ENCODE results near the gene NRK. TPM values are rescaled to one million over a fixed set of nuclear protein-coding genes. Genes with fewer than 3 reads are reported as not detected.

Gene NRK
- total and polyA plus RNA-seq, 9 of the 15 experiments (the other 6 are each of a cell fraction or from before 2014, with no cell fraction given): 0.07 TPM; not detected in 8

- POLR2A ChIA-PET: no interaction called here
- WGBS (ENCODE audit: insufficient coverage, low coverage, missing lambda C conversion rate): 0% methylated on average over 3 of the region's 3 CpGs
- no peak for TF ChIP-seq MYNN (IDR thresholded peaks at IDR 0.05)
- no peak for TF ChIP-seq MYNN (CRISPR knock-in tag; IDR thresholded peaks at IDR 0.05)
- TF ChIP-seq MYC (IDR thresholded peaks at IDR 0.05; ENCODE audit: low read depth, low read length): no peak
- no peak for TF ChIP-seq MYC (CRISPR knock-in tag; IDR thresholded peaks at IDR 0.05; ENCODE audit: borderline replicate concordance, low read depth)
- TF ChIP-seq PCBP1 (IDR thresholded peaks at IDR 0.05; ENCODE audit: low read depth, low read length, poor library complexity, severe bottlenecking): no peak
- TF ChIP-seq, protein P1, sequence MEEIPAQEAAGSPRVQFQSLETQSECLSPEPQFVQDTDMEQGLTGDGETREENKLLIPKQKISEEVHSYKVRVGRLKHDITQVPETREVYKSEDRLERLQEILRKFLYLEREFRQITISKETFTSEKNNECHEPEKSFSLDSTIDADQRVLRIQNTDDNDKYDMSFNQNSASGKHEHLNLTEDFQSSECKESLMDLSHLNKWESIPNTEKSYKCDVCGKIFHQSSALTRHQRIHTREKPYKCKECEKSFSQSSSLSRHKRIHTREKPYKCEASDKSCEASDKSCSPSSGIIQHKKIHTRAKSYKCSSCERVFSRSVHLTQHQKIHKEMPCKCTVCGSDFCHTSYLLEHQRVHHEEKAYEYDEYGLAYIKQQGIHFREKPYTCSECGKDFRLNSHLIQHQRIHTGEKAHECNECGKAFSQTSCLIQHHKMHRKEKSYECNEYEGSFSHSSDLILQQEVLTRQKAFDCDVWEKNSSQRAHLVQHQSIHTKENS (CRISPR knock-in tag; IDR thresholded peaks at IDR 0.05): no peak
- no peak for TF ChIP-seq ZBTB1 (CRISPR knock-in tag; IDR thresholded peaks at IDR 0.05; ENCODE audit: borderline replicate concordance, low read depth)
- TF ChIP-seq VEZF1 (CRISPR knock-in tag; IDR thresholded peaks at IDR 0.05): no peak
- TF ChIP-seq LARP7 (IDR thresholded peaks at IDR 0.05): no peak
- no peak for TF ChIP-seq KAT8 (IDR thresholded peaks at IDR 0.05; ENCODE audit: low read depth)
- TF ChIP-seq ZNF589 (CRISPR knock-in tag; IDR thresholded peaks at IDR 0.05; ENCODE audit: low read depth): no peak
- no peak for TF ChIP-seq CEBPG (CRISPR knock-in tag; IDR thresholded peaks at IDR 0.05)
- TF ChIP-seq CEBPG (tag; conservative IDR thresholded peaks at IDR 0.05 in 1 of 2, IDR thresholded peaks at IDR 0.05 in 1 of 2): no peak
- TF ChIP-seq RFX7 (CRISPR knock-in tag; IDR thresholded peaks at IDR 0.05): no peak
- TF ChIP-seq MCM5 (IDR thresholded peaks at IDR 0.05; ENCODE audit: low read depth): no peak
- no peak for TF ChIP-seq FOXK2 (conservative IDR thresholded peaks at IDR 0.05 in 1 of 2, IDR thresholded peaks at IDR 0.05 in 1 of 2; ENCODE audit: low read depth in 2 of 2)
- no peak for TF ChIP-seq ILF3 (IDR thresholded peaks at IDR 0.05; ENCODE audit: borderline replicate concordance)
- no peak for TF ChIP-seq SMARCA4 (IDR thresholded peaks at IDR 0.05)
- no peak for TF ChIP-seq MTA1 (IDR thresholded peaks at IDR 0.05; ENCODE audit: borderline replicate concordance)
- TF ChIP-seq ARID1B (IDR thresholded peaks at IDR 0.05): no peak
- TF ChIP-seq MXI1 (IDR thresholded peaks at IDR 0.05; ENCODE audit: low read depth, low read length): no peak
Measured at GRCh38 chrX:105870445-105870844, 48.1 kb downstream of the NRK start.

More at GRCh38 chrX:105870445-105870844, 48.1 kb downstream of the NRK start:
- H4K20me1 ChIP-seq (replicated peaks; ENCODE audit: control insufficient read depth, insufficient read depth, low read length): no peaks in the 10 kb centered on the region
- ATAC-seq (no peak), DNase-seq (ENCODE audit: extremely low read depth in 1 of 4, low spot score in 3 of 4) (no peak), FAIRE-seq (no peak)
- H3K27ac ChIP-seq (ENCODE audit: extremely low read depth, low read depth, low read length): no peak overlapping the region
- no peaks in the 10 kb centered on the region for H3K79me2 ChIP-seq (ENCODE audit: control insufficient read depth, insufficient read depth, low read length)
- H3K9me1 ChIP-seq (ENCODE audit: control insufficient read depth, insufficient read depth, low read length): no peaks in the 10 kb centered on the region
- in situ Hi-C loops (cut with MboI): no loop called here
- no peak overlapping the region for H2AFZ ChIP-seq (ENCODE audit: low read depth, low read length)
- intact Hi-C loops (cut with micrococcal nuclease): no loop called here
- no peaks in the 10 kb centered on the region for H3K27me3 ChIP-seq (ENCODE audit: control insufficient read depth in 2 of 2, insufficient read depth in 2 of 2, low read length in 2 of 2)
- H3K9ac ChIP-seq (ENCODE audit: insufficient read depth in 1 of 2, low read depth in 2 of 2, low read length in 2 of 2): no peak overlapping the region
- H3K4me2 ChIP-seq (ENCODE audit: insufficient read depth, low read length): no peak overlapping the region
- H3K4me1 ChIP-seq (replicated peaks in 1 of 2; ENCODE audit: control insufficient read depth in 2 of 2, insufficient read depth in 2 of 2, low read length in 2 of 2): no peaks in the 10 kb centered on the region
- no peaks in the 10 kb centered on the region for H3K36me3 ChIP-seq (ENCODE audit: control insufficient read depth, insufficient read depth, low read length)
- CTCF ChIA-PET (ENCODE audit: low intra/inter-chr PET ratio): no interaction called here
- no TSS peak for BruUV-seq (replicated peaks)
- no peak overlapping the region for H3K4me3 ChIP-seq
- no peaks in the 10 kb centered on the region for H3K9me3 ChIP-seq (replicated peaks; ENCODE audit: control insufficient read depth, insufficient read depth, low read depth, low read length)

Measured in K562 (cell line).